HCT116 (cell line): ENCODE data around the gene IQGAP2. TPM values are rescaled to one million over a fixed set of nuclear protein-coding genes. Genes with fewer than 3 reads are reported as not detected.

Source experiments
- ATAC-seq: fragments of 200-7000 bp; cut with Tn5 transposase; 2 replicates; pipeline ENCODE4 v1.9.1; 2020; ENCODE audit warnings: mild to moderate bottlenecking, moderate library complexity
- BruUV-seq: library from RNA; stranded (reverse); fragments of 400-500 nt; replicated peaks from 2 replicates; lab custom pipeline; 2021; lab: Mats Ljungman, UMichigan
- CTCF ChIA-PET: fragments of 300-600 bp; sonication (Branson Sonifier 250); formaldehyde crosslinking; loops from one replicate; lab custom pipeline; 2021; ENCODE audit warnings: antibody characterized with exemption; lab: Charles Lee
- POLR2A ChIA-PET: fragments of 300-600, 350-600 bp; sonication (Branson Sonifier 250); formaldehyde crosslinking; loops from one replicate; lab custom pipeline; 2021; ENCODE audit warnings: antibody characterized with exemption; lab: Charles Lee
- RAD21 ChIA-PET, 2 experiments: fragments of 300-600 bp; sonication (Branson Sonifier 250); formaldehyde crosslinking; loops; one replicate each; lab custom pipeline; 2023; ENCODE audit warnings: low total read pairs in 2 of 2; ENCODE audit not compliant: uncharacterized antibody in 2 of 2, unreplicated experiment in 2 of 2, low non-redundant PET in 1 of 2; lab: Charles Lee
- DNase-seq: peaks from one replicate; pipeline ENCODE4 v3.0.0-alpha.2; 2010; ENCODE audit warnings: low read depth, low spot score
- H2AFZ ChIP-seq: fragments of 200-600 bp; shearing (Covaris generic), sonication (generic); 2 replicates; pipeline ENCODE4 v1.6.1; 2017; ENCODE audit warnings: low read depth, mixed run types, mixed read lengths, antibody characterized with exemption, low read length; ENCODE audit not compliant: poor library complexity, severe bottlenecking
- H3K27ac ChIP-seq: 2 replicates; pipeline ENCODE4 v1.5.1; 2012; ENCODE audit warnings: low read depth, low read length
- H3K27me3 ChIP-seq: fragments of 200-600 bp; sonication (generic); 2 replicates; pipeline ENCODE4 v1.6.1; 2016; ENCODE audit warnings: mixed run types, low read length, mixed read lengths; ENCODE audit not compliant: insufficient read depth
- H3K36me3 ChIP-seq, 2 experiments: fragments of 200-500 bp in 1 of 2; fragments of 200-600 bp in 1 of 2; sonication (Bioruptor generic) in 1 of 2; sonication (generic) in 1 of 2; 2 replicates each; pipeline versions ENCODE4 v1.5.1 to v1.6.1; 2014 to 2016; ENCODE audit warnings: low read length in 2 of 2, inconsistent platforms in 1 of 2, mixed read lengths in 1 of 2, mixed run types in 1 of 2; ENCODE audit not compliant: insufficient read depth in 2 of 2, control insufficient read depth in 1 of 2
- H3K4me1 ChIP-seq, 2 experiments: fragments of 200-600 bp in 1 of 2; sonication (generic) in 1 of 2; 2 replicates each; pipeline versions ENCODE4 v1.5.1 to v1.6.1; 2012 to 2017; ENCODE audit warnings: low read length in 2 of 2, inconsistent platforms in 1 of 2, mild to moderate bottlenecking in 1 of 2, mixed read lengths in 1 of 2, mixed run types in 1 of 2, moderate library complexity in 1 of 2; ENCODE audit not compliant: insufficient read depth in 2 of 2, control insufficient read depth in 1 of 2
- H3K4me2 ChIP-seq: fragments of 200-600 bp; sonication (generic); 2 replicates; pipeline ENCODE4 v1.6.1; 2017; ENCODE audit warnings: mixed run types, low read length, mixed read lengths
- H3K4me3 ChIP-seq, 2 experiments: fragments of 200-600 bp in 1 of 2; sonication (generic) in 1 of 2; replicated peaks in 1 of 2; 2 replicates each; pipeline ENCODE4 v1.5.1; 2011 to 2016; ENCODE audit warnings: low read length in 2 of 2, control low read depth in 1 of 2, low read depth in 1 of 2, mild to moderate bottlenecking in 1 of 2, mixed read lengths in 1 of 2, mixed run types in 1 of 2
- H3K79me2 ChIP-seq: fragments of 200-600 bp; sonication (generic); 2 replicates; pipeline ENCODE4 v1.6.1; 2017; ENCODE audit warnings: mild to moderate bottlenecking, mixed run types, low read length, moderate library complexity, mixed read lengths; ENCODE audit not compliant: insufficient read depth
- H3K9ac ChIP-seq: fragments of 200-600 bp; sonication (generic); 2 replicates; pipeline ENCODE4 v1.6.1; 2016; ENCODE audit warnings: low read length, mixed read lengths
- H3K9me2 ChIP-seq: fragments of 200-600 bp; sonication (generic), shearing (Covaris generic); 2 replicates; pipeline ENCODE4 v1.6.1; 2017; ENCODE audit warnings: mixed run types, mild to moderate bottlenecking, moderate library complexity; ENCODE audit not compliant: insufficient read depth
- H3K9me3 ChIP-seq, 2 experiments: fragments of 200-500 bp in 1 of 2; fragments of 200-600 bp in 1 of 2; sonication (Bioruptor generic) in 1 of 2; sonication (generic) in 1 of 2; 2 replicates each; pipeline ENCODE4 v1.6.1; 2014 to 2017; ENCODE audit warnings: low read length in 2 of 2, mixed read lengths in 2 of 2, inconsistent platforms in 1 of 2, low read depth in 1 of 2, mild to moderate bottlenecking in 1 of 2, mixed run types in 1 of 2, moderate library complexity in 1 of 2; ENCODE audit not compliant: control insufficient read depth in 1 of 2, insufficient read depth in 1 of 2
- H4K20me1 ChIP-seq: fragments of 200-600 bp; sonication (generic), shearing (Covaris generic); 2 replicates; pipeline ENCODE4 v1.6.1; 2017; ENCODE audit warnings: mixed run types, mild to moderate bottlenecking, moderate library complexity; ENCODE audit not compliant: insufficient read depth
- CBX3 ChIP-seq: IDR thresholded peaks from 2 replicates; pipeline ENCODE4 v1.6.1; 2012; ENCODE audit warnings: low read depth
- EGR1 ChIP-seq: IDR thresholded peaks from 2 replicates; pipeline ENCODE4 v1.6.1; 2012; ENCODE audit warnings: low read depth
- ELF1 ChIP-seq: IDR thresholded peaks from 2 replicates; pipeline ENCODE4 v1.6.1; 2012; ENCODE audit warnings: low read depth, borderline replicate concordance
- EZH2 ChIP-seq: fragments of 200-600 bp; sonication (generic); IDR thresholded peaks from 2 replicates; pipeline ENCODE4 v1.6.1; 2017; ENCODE audit warnings: antibody characterized with exemption, mixed run types
- JUND ChIP-seq: IDR thresholded peaks from 2 replicates; pipeline ENCODE4 v1.6.1; 2012
- MAX ChIP-seq: IDR thresholded peaks from 2 replicates; pipeline ENCODE4 v1.6.1; 2012
- POLR2A ChIP-seq: IDR thresholded peaks from 2 replicates; pipeline ENCODE4 v1.7.0; 2011; ENCODE audit warnings: borderline replicate concordance; ENCODE audit not compliant: insufficient read depth, insufficient read length; ENCODE audit errors: extremely low read depth
- POLR2AphosphoS5 ChIP-seq: IDR thresholded peaks from 2 replicates; pipeline ENCODE4 v1.6.1; 2011; ENCODE audit warnings: mild to moderate bottlenecking, low read depth, low read length, moderate library complexity
- RAD21 ChIP-seq: IDR thresholded peaks from 2 replicates; pipeline ENCODE4 v1.6.1; 2012; ENCODE audit warnings: low read depth, mild to moderate bottlenecking
- REST ChIP-seq: IDR thresholded peaks from 2 replicates; pipeline ENCODE4 v1.6.1; 2012; ENCODE audit warnings: low read depth
- SIN3A ChIP-seq: IDR thresholded peaks from 2 replicates; pipeline ENCODE4 v1.6.1; 2012; ENCODE audit warnings: low read depth
- SRF ChIP-seq: IDR thresholded peaks from 2 replicates; pipeline ENCODE4 v1.6.1; 2012; ENCODE audit warnings: low read depth
- TCF7L2 ChIP-seq: IDR thresholded peaks from 2 replicates; pipeline ENCODE4 v1.7.0; 2011; ENCODE audit warnings: borderline replicate concordance, inconsistent platforms; ENCODE audit not compliant: insufficient read depth, insufficient read length; ENCODE audit errors: extremely low read depth
- YY1 ChIP-seq: IDR thresholded peaks from 2 replicates; pipeline ENCODE4 v1.6.1; 2011; ENCODE audit warnings: low read length, low read depth, moderate library complexity, mild to moderate bottlenecking; ENCODE audit not compliant: insufficient replicate concordance; ENCODE audit errors: extremely low read depth
- intact Hi-C: fragments of 100-400 bp; cut with micrococcal nuclease; formaldehyde crosslinking; loops from 2 replicates; pipeline ENCODE4 v1.10.0; 2022
- total RNA-seq: library from RNA; stranded (reverse); gene quantifications from one replicate; pipeline ENCODE4 v1.2.1, GENCODE V29; 2021; ENCODE audit not compliant: unreplicated experiment

Gene IQGAP2
- total RNA-seq, 1 experiment from 2014 or later: 2.0 TPM

- no peaks in the 10 kb centered on the region for H3K79me2 ChIP-seq
- intact Hi-C loops: no loop called here
- H3K36me3 ChIP-seq: no peaks in the 10 kb centered on the region
- ChIA-PET POLR2A (interaction anchor here (0.5 to 1.1 kb wide), 2 partner anchors 10 to 126 kb away, joined by 3 to 4 read pairs; no protein-coding TSS in a partner anchor), CTCF (no interaction called here), RAD21 (no interaction called here)
- H3K9me3 ChIP-seq: no peaks in the 10 kb centered on the region
- H3K4me3 ChIP-seq: no peak overlapping the region
- DNase-seq (no peak), ATAC-seq (no peak)
- H3K4me1 ChIP-seq: no peaks in the 10 kb centered on the region
- no peaks in the 10 kb centered on the region for H3K27me3 ChIP-seq
- H2AFZ ChIP-seq: no peak overlapping the region
- H3K9me2 ChIP-seq: no peaks in the 10 kb centered on the region
- no peak overlapping the region for H3K27ac ChIP-seq
- BruUV-seq: no TSS peak
- no peak overlapping the region for H3K9ac ChIP-seq
- H4K20me1 ChIP-seq: no peaks in the 10 kb centered on the region
- no peak overlapping the region for H3K4me2 ChIP-seq
- TF ChIP-seq EZH2: no peak
- TF ChIP-seq TCF7L2: no peak
- TF ChIP-seq EGR1: no peak
- TF ChIP-seq SIN3A: no peak
- no peak for TF ChIP-seq SRF
- TF ChIP-seq YY1: no peak
- TF ChIP-seq POLR2AphosphoS5: no peak
- no peak for TF ChIP-seq ELF1
- no peak for TF ChIP-seq MAX
- no peak for TF ChIP-seq CBX3
- TF ChIP-seq JUND: no peak
- no peak for TF ChIP-seq REST
- TF ChIP-seq RAD21: no peak
- no peak for TF ChIP-seq POLR2A
Observed at GRCh38 chr5:76667495-76667894, 264.4 kb downstream of the IQGAP2 start.
